HCT116 (cell line): ENCODE results near the gene SLC25A10. TPM values are rescaled to one million over a fixed set of nuclear protein-coding genes. Genes with fewer than 3 reads are reported as not detected.

Experiments used
- ATAC-seq: fragments of 200-7000 bp; cut with Tn5 transposase; 2 replicates; pipeline ENCODE4 v1.9.1; 2020; ENCODE audit warnings: mild to moderate bottlenecking, moderate library complexity
- BruUV-seq: library from RNA; stranded (reverse); fragments of 400-500 nt; replicated peaks from 2 replicates; lab custom pipeline; 2021; lab: Mats Ljungman, UMichigan
- CTCF ChIA-PET: fragments of 300-600 bp; sonication (Branson Sonifier 250); formaldehyde crosslinking; loops from one replicate; lab custom pipeline; 2021; ENCODE audit warnings: antibody characterized with exemption; lab: Charles Lee
- POLR2A ChIA-PET: fragments of 300-600, 350-600 bp; sonication (Branson Sonifier 250); formaldehyde crosslinking; loops from one replicate; lab custom pipeline; 2021; ENCODE audit warnings: antibody characterized with exemption; lab: Charles Lee
- RAD21 ChIA-PET, 2 experiments: fragments of 300-600 bp; sonication (Branson Sonifier 250); formaldehyde crosslinking; loops; one replicate each; lab custom pipeline; 2023; ENCODE audit warnings: low total read pairs in 2 of 2; ENCODE audit not compliant: uncharacterized antibody in 2 of 2, unreplicated experiment in 2 of 2, low non-redundant PET in 1 of 2; lab: Charles Lee
- DNase-seq: peaks from one replicate; pipeline ENCODE4 v3.0.0-alpha.2; 2010; ENCODE audit warnings: low read depth, low spot score
- H2AFZ ChIP-seq: fragments of 200-600 bp; shearing (Covaris generic), sonication (generic); 2 replicates; pipeline ENCODE4 v1.6.1; 2017; ENCODE audit warnings: low read depth, mixed run types, mixed read lengths, antibody characterized with exemption, low read length; ENCODE audit not compliant: poor library complexity, severe bottlenecking
- H3K27ac ChIP-seq: 2 replicates; pipeline ENCODE4 v1.5.1; 2012; ENCODE audit warnings: low read depth, low read length
- H3K27me3 ChIP-seq: fragments of 200-600 bp; sonication (generic); 2 replicates; pipeline ENCODE4 v1.6.1; 2016; ENCODE audit warnings: mixed run types, low read length, mixed read lengths; ENCODE audit not compliant: insufficient read depth
- H3K36me3 ChIP-seq, 2 experiments: fragments of 200-500 bp in 1 of 2; fragments of 200-600 bp in 1 of 2; sonication (Bioruptor generic) in 1 of 2; sonication (generic) in 1 of 2; 2 replicates each; pipeline versions ENCODE4 v1.5.1 to v1.6.1; 2014 to 2016; ENCODE audit warnings: low read length in 2 of 2, inconsistent platforms in 1 of 2, mixed read lengths in 1 of 2, mixed run types in 1 of 2; ENCODE audit not compliant: insufficient read depth in 2 of 2, control insufficient read depth in 1 of 2
- H3K4me1 ChIP-seq, 2 experiments: fragments of 200-600 bp in 1 of 2; sonication (generic) in 1 of 2; 2 replicates each; pipeline versions ENCODE4 v1.5.1 to v1.6.1; 2012 to 2017; ENCODE audit warnings: low read length in 2 of 2, inconsistent platforms in 1 of 2, mild to moderate bottlenecking in 1 of 2, mixed read lengths in 1 of 2, mixed run types in 1 of 2, moderate library complexity in 1 of 2; ENCODE audit not compliant: insufficient read depth in 2 of 2, control insufficient read depth in 1 of 2
- H3K4me2 ChIP-seq: fragments of 200-600 bp; sonication (generic); 2 replicates; pipeline ENCODE4 v1.6.1; 2017; ENCODE audit warnings: mixed run types, low read length, mixed read lengths
- H3K4me3 ChIP-seq, 2 experiments: fragments of 200-600 bp in 1 of 2; sonication (generic) in 1 of 2; replicated peaks in 1 of 2; 2 replicates each; pipeline ENCODE4 v1.5.1; 2011 to 2016; ENCODE audit warnings: low read length in 2 of 2, control low read depth in 1 of 2, low read depth in 1 of 2, mild to moderate bottlenecking in 1 of 2, mixed read lengths in 1 of 2, mixed run types in 1 of 2
- H3K79me2 ChIP-seq: fragments of 200-600 bp; sonication (generic); 2 replicates; pipeline ENCODE4 v1.6.1; 2017; ENCODE audit warnings: mild to moderate bottlenecking, mixed run types, low read length, moderate library complexity, mixed read lengths; ENCODE audit not compliant: insufficient read depth
- H3K9ac ChIP-seq: fragments of 200-600 bp; sonication (generic); 2 replicates; pipeline ENCODE4 v1.6.1; 2016; ENCODE audit warnings: low read length, mixed read lengths
- H3K9me2 ChIP-seq: fragments of 200-600 bp; sonication (generic), shearing (Covaris generic); 2 replicates; pipeline ENCODE4 v1.6.1; 2017; ENCODE audit warnings: mixed run types, mild to moderate bottlenecking, moderate library complexity; ENCODE audit not compliant: insufficient read depth
- H3K9me3 ChIP-seq, 2 experiments: fragments of 200-500 bp in 1 of 2; fragments of 200-600 bp in 1 of 2; sonication (Bioruptor generic) in 1 of 2; sonication (generic) in 1 of 2; 2 replicates each; pipeline ENCODE4 v1.6.1; 2014 to 2017; ENCODE audit warnings: low read length in 2 of 2, mixed read lengths in 2 of 2, inconsistent platforms in 1 of 2, low read depth in 1 of 2, mild to moderate bottlenecking in 1 of 2, mixed run types in 1 of 2, moderate library complexity in 1 of 2; ENCODE audit not compliant: control insufficient read depth in 1 of 2, insufficient read depth in 1 of 2
- H4K20me1 ChIP-seq: fragments of 200-600 bp; sonication (generic), shearing (Covaris generic); 2 replicates; pipeline ENCODE4 v1.6.1; 2017; ENCODE audit warnings: mixed run types, mild to moderate bottlenecking, moderate library complexity; ENCODE audit not compliant: insufficient read depth
- ATF3 ChIP-seq: IDR thresholded peaks from 2 replicates; pipeline ENCODE4 v1.6.1; 2012
- CEBPB ChIP-seq: IDR thresholded peaks from 2 replicates; pipeline ENCODE4 v1.6.1; 2012; ENCODE audit warnings: low read depth
- EGR1 ChIP-seq: IDR thresholded peaks from 2 replicates; pipeline ENCODE4 v1.6.1; 2012; ENCODE audit warnings: low read depth
- EZH2 ChIP-seq: fragments of 200-600 bp; sonication (generic); IDR thresholded peaks from 2 replicates; pipeline ENCODE4 v1.6.1; 2017; ENCODE audit warnings: antibody characterized with exemption, mixed run types
- FOSL1 ChIP-seq: IDR thresholded peaks from 2 replicates; pipeline ENCODE4 v1.6.1; 2012; ENCODE audit warnings: low read depth
- POLR2AphosphoS5 ChIP-seq: IDR thresholded peaks from 2 replicates; pipeline ENCODE4 v1.6.1; 2011; ENCODE audit warnings: mild to moderate bottlenecking, low read depth, low read length, moderate library complexity
- REST ChIP-seq: IDR thresholded peaks from 2 replicates; pipeline ENCODE4 v1.6.1; 2012; ENCODE audit warnings: low read depth
- SIN3A ChIP-seq: IDR thresholded peaks from 2 replicates; pipeline ENCODE4 v1.6.1; 2012; ENCODE audit warnings: low read depth
- SP1 ChIP-seq: IDR thresholded peaks from 2 replicates; pipeline ENCODE4 v1.6.1; 2012; ENCODE audit warnings: low read depth
- SRF ChIP-seq: IDR thresholded peaks from 2 replicates; pipeline ENCODE4 v1.6.1; 2012; ENCODE audit warnings: low read depth
- TCF7L2 ChIP-seq: IDR thresholded peaks from 2 replicates; pipeline ENCODE4 v1.7.0; 2011; ENCODE audit warnings: borderline replicate concordance, inconsistent platforms; ENCODE audit not compliant: insufficient read depth, insufficient read length; ENCODE audit errors: extremely low read depth
- YY1 ChIP-seq: IDR thresholded peaks from 2 replicates; pipeline ENCODE4 v1.6.1; 2011; ENCODE audit warnings: low read length, low read depth, moderate library complexity, mild to moderate bottlenecking; ENCODE audit not compliant: insufficient replicate concordance; ENCODE audit errors: extremely low read depth
- ZFX ChIP-seq: fragments of 450-650 bp; IDR thresholded peaks from 2 replicates; pipeline ENCODE4 v1.6.1; 2017
- ZNF274 ChIP-seq: fragments of 200-500 bp; sonication (Bioruptor generic); IDR thresholded peaks from 2 replicates; pipeline ENCODE4 v1.6.1; 2014; ENCODE audit warnings: mild to moderate bottlenecking, low read depth, low read length, inconsistent platforms
- intact Hi-C: fragments of 100-400 bp; cut with micrococcal nuclease; formaldehyde crosslinking; loops from 2 replicates; pipeline ENCODE4 v1.10.0; 2022
- total RNA-seq: library from RNA; stranded (reverse); gene quantifications from one replicate; pipeline ENCODE4 v1.2.1, GENCODE V29; 2021; ENCODE audit not compliant: unreplicated experiment

SLC25A10 gene
- total RNA-seq, 1 experiment from 2014 or later: 70.8 TPM

- Histone ChIP-seq H3K79me2 (peaks cover 34% of the 10 kb centered on the region), H2AFZ (no peak overlapping the region), H3K4me1 (peaks cover 19 to 25% of the 10 kb centered on the region in 2 experiments), H3K36me3 (peaks cover 3 to 5% of the 10 kb centered on the region in 2 experiments; a peak in 3 of 4 replicates), H3K27ac (no peak overlapping the region), H3K9me3 (no peaks in the 10 kb centered on the region), H3K9ac (no peak overlapping the region), H3K4me2 (no peak overlapping the region), H3K9me2 (no peaks in the 10 kb centered on the region), H4K20me1 (no peaks in the 10 kb centered on the region), H3K27me3 (no peaks in the 10 kb centered on the region), H3K4me3 (no peak overlapping the region)
- ATAC-seq (no peak), DNase-seq (no peak)
- no TSS peak for BruUV-seq
- POLR2A ChIA-PET: no interaction called here
- TF ChIP-seq REST (no peak), TCF7L2 (no peak), SIN3A (no peak), ZNF274 (no peak), SRF (no peak), CEBPB (no peak), FOSL1 (no peak), EZH2 (no peak), SP1 (no peak), EGR1 (no peak), POLR2AphosphoS5 (no peak), YY1 (no peak), ZFX (no peak), ATF3 (no peak)
- CTCF ChIA-PET: no interaction called here
- intact Hi-C loops: no loop called here
- RAD21 ChIA-PET: no interaction called here
Observed at GRCh38 chr17:81716674-81716996, 4.6 kb downstream of the SLC25A10 start.
